ENCODE data around the gene NFKB2. TPM values are rescaled to one million over a fixed set of nuclear protein-coding genes. Genes with fewer than 3 reads are reported as not detected.

Gene NFKB2
- total RNA-seq, 1 donor from 2014 or later, result 39.9 TPM

DNA sequence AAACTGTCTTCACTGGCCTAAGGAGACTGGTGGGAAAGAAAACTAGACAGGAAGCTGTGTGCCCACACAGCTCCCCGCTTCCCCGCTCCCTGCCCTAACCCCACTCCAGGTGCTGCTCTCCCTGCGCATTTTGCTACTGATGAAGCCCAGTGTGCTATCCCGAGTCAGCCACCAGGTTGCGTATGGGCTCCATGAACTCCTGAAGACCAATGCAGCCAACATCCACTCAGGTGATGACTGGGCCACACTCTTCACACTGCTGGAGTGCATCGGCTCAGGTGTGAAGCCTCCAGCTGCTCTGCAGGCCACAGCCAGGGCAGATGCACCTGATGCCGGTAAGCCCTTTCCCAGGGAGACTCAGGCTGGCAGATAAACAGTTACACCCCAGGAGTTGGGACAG lies 20.3 kb upstream of the NFKB2 start:
- H3K27me3 ChIP-seq (ENCODE audit: insufficient read depth, low read length), result no peaks in the 10 kb centered on the region
- peaks cover 51% of the 10 kb centered on the region for H4K20me1 ChIP-seq (ENCODE audit: insufficient read depth, low read length)
- no peaks in the 10 kb centered on the region for H3K4me1 Mint-ChIP-seq (ENCODE audit: low read depth, unreplicated experiment)
- H3K9ac ChIP-seq (ENCODE audit: low read length), result no peak overlapping the region
- H3K27ac Mint-ChIP-seq (ENCODE audit: unreplicated experiment), result no peak overlapping the region
- H3K36me3 Mint-ChIP-seq (ENCODE audit: low read depth, unreplicated experiment), result peaks cover 22% of the 10 kb centered on the region
- TF ChIP-seq, protein P1, sequence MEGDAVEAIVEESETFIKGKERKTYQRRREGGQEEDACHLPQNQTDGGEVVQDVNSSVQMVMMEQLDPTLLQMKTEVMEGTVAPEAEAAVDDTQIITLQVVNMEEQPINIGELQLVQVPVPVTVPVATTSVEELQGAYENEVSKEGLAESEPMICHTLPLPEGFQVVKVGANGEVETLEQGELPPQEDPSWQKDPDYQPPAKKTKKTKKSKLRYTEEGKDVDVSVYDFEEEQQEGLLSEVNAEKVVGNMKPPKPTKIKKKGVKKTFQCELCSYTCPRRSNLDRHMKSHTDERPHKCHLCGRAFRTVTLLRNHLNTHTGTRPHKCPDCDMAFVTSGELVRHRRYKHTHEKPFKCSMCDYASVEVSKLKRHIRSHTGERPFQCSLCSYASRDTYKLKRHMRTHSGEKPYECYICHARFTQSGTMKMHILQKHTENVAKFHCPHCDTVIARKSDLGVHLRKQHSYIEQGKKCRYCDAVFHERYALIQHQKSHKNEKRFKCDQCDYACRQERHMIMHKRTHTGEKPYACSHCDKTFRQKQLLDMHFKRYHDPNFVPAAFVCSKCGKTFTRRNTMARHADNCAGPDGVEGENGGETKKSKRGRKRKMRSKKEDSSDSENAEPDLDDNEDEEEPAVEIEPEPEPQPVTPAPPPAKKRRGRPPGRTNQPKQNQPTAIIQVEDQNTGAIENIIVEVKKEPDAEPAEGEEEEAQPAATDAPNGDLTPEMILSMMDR (IDR thresholded peaks at IDR 0.05; ENCODE audit: insufficient read depth, low read depth, low read length), result no peak
- no peak for TF ChIP-seq EZH2 (IDR thresholded peaks at IDR 0.05; ENCODE audit: insufficient read depth, low read length)
- H3K9me3 ChIP-seq (ENCODE audit: insufficient read depth, low read depth, low read length), result no peaks in the 10 kb centered on the region
- no peak overlapping the region for H3K4me3 Mint-ChIP-seq (ENCODE audit: unreplicated experiment)
- H3K79me2 ChIP-seq (ENCODE audit: insufficient read depth, low read length), result no peaks in the 10 kb centered on the region
- H3K4me2 ChIP-seq (ENCODE audit: low read length), result no peak overlapping the region
- H3K27me3 Mint-ChIP-seq (ENCODE audit: low read depth, unreplicated experiment), result no peaks in the 10 kb centered on the region
- no peak overlapping the region for H2AFZ ChIP-seq (ENCODE audit: low read depth, low read length)
- H3K9me3 Mint-ChIP-seq (ENCODE audit: unreplicated experiment), result no peaks in the 10 kb centered on the region
- no peak overlapping the region for H3K4me3 ChIP-seq (ENCODE audit: insufficient read depth, low read depth, low read length)
- no peak overlapping the region for H3K27ac ChIP-seq (ENCODE audit: low read depth, low read length)
- H3K4me1 ChIP-seq (ENCODE audit: insufficient read depth, low read length), result no peaks in the 10 kb centered on the region
- DNase-seq (ENCODE audit: low read depth) (no peak), FAIRE-seq (no peak)
- peaks cover 62% of the 10 kb centered on the region for H3K36me3 ChIP-seq (ENCODE audit: insufficient read depth, low read length)

DNA sequence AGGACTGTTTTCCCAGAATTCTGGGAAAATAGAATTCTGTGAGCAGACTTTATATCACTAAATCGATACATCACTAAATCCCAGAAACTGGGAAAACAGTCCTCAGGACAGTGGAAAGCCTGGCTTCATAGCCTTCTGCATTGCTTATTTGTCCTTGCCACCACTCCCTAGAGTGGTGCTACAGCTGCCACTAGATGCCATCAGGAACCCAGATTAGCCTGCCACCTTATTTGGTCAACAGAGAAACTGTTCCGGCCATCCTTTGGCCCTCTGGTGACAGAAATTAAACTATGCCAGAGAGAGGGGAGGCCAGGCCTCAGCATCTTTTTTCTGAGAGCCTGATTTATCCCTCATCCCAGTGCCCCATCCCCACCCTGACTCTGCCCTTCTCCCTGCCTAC lies 19.6 kb upstream of the NFKB2 start:
- Histone ChIP-seq H3K79me2 (ENCODE audit: insufficient read depth, low read length) (no peaks in the 10 kb centered on the region), H3K27me3 (ENCODE audit: insufficient read depth, low read length) (no peaks in the 10 kb centered on the region), H4K20me1 (ENCODE audit: insufficient read depth, low read length) (peaks cover 45% of the 10 kb centered on the region), H3K4me1 (ENCODE audit: insufficient read depth, low read length) (no peaks in the 10 kb centered on the region), H3K36me3 (ENCODE audit: insufficient read depth, low read length) (peaks cover 57% of the 10 kb centered on the region), H3K9me3 (ENCODE audit: insufficient read depth, low read depth, low read length) (no peaks in the 10 kb centered on the region), H3K27ac (ENCODE audit: low read depth, low read length) (no peak overlapping the region), H3K9ac (ENCODE audit: low read length) (no peak overlapping the region), H3K4me3 (ENCODE audit: insufficient read depth, low read depth, low read length) (no peak overlapping the region), H3K4me2 (ENCODE audit: low read length) (no peak overlapping the region), H2AFZ (ENCODE audit: low read depth, low read length) (no peak overlapping the region)
- H3K27me3 Mint-ChIP-seq (ENCODE audit: low read depth, unreplicated experiment), result no peaks in the 10 kb centered on the region
- H3K9me3 Mint-ChIP-seq (ENCODE audit: unreplicated experiment), result no peaks in the 10 kb centered on the region
- peak overlapping the region; percentile 34 for H3K27ac Mint-ChIP-seq (ENCODE audit: unreplicated experiment)
- DNase-seq (ENCODE audit: low read depth) (no peak), FAIRE-seq (no peak)
- peaks cover 18% of the 10 kb centered on the region for H3K36me3 Mint-ChIP-seq (ENCODE audit: low read depth, unreplicated experiment)
- H3K4me1 Mint-ChIP-seq (ENCODE audit: low read depth, unreplicated experiment), result no peaks in the 10 kb centered on the region
- TF ChIP-seq EZH2 (IDR thresholded peaks at IDR 0.05; ENCODE audit: insufficient read depth, low read length), result no peak
- TF ChIP-seq, protein P1 (IDR thresholded peaks at IDR 0.05; ENCODE audit: insufficient read depth, low read depth, low read length), result no peak
- no peak overlapping the region for H3K4me3 Mint-ChIP-seq (ENCODE audit: unreplicated experiment)

DNA sequence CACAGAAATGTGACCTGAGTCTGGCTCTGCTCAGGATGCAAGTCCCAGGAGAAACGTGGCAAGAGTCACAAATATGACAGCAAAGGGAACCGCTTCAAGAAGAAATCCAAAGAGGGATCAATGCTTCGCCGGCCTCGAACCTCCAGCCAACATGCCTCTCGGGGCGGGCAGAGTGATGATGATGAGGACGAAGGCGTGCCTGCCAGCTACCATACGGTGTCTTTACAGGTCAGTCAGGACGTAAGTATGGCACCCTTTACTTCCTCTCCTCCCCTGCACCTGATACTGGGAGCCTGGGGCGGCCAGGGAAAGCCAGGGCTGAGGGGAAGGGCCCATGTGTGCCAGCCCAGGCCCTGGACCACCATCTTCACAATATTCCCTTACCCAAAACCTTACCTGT lies 18.6 kb upstream of the NFKB2 start:
- Histone ChIP-seq H3K4me2 (ENCODE audit: low read length) (no peak overlapping the region), H3K79me2 (ENCODE audit: insufficient read depth, low read length) (no peaks in the 10 kb centered on the region), H3K4me3 (ENCODE audit: insufficient read depth, low read depth, low read length) (no peak overlapping the region), H3K9me3 (ENCODE audit: insufficient read depth, low read depth, low read length) (no peaks in the 10 kb centered on the region), H3K4me1 (ENCODE audit: insufficient read depth, low read length) (no peaks in the 10 kb centered on the region), H3K27me3 (ENCODE audit: insufficient read depth, low read length) (no peaks in the 10 kb centered on the region), H3K36me3 (ENCODE audit: insufficient read depth, low read length) (peaks cover 54% of the 10 kb centered on the region), H3K27ac (ENCODE audit: low read depth, low read length) (no peak overlapping the region), H4K20me1 (ENCODE audit: insufficient read depth, low read length) (peaks cover 45% of the 10 kb centered on the region), H2AFZ (ENCODE audit: low read depth, low read length) (no peak overlapping the region), H3K9ac (ENCODE audit: low read length) (no peak overlapping the region)
- Mint-ChIP-seq H3K4me3 (ENCODE audit: unreplicated experiment) (no peak overlapping the region), H3K4me1 (ENCODE audit: low read depth, unreplicated experiment) (no peaks in the 10 kb centered on the region), H3K27ac (ENCODE audit: unreplicated experiment) (no peak overlapping the region), H3K9me3 (ENCODE audit: unreplicated experiment) (no peaks in the 10 kb centered on the region), H3K36me3 (ENCODE audit: low read depth, unreplicated experiment) (peaks cover 18% of the 10 kb centered on the region), H3K27me3 (ENCODE audit: low read depth, unreplicated experiment) (no peaks in the 10 kb centered on the region)
- FAIRE-seq (no peak), DNase-seq (ENCODE audit: low read depth) (no peak)
- no peak for TF ChIP-seq EZH2 (IDR thresholded peaks at IDR 0.05; ENCODE audit: insufficient read depth, low read length)
- TF ChIP-seq, protein P1 (IDR thresholded peaks at IDR 0.05; ENCODE audit: insufficient read depth, low read depth, low read length), result no peak

All from astrocyte (in vitro differentiated cells and primary cell).